ENCODE data around the gene SLF2. TPM values are rescaled to one million over a fixed set of nuclear protein-coding genes. Genes with fewer than 3 reads are reported as not detected.

SLF2 gene
- total and polyA plus RNA-seq, 2 of the 8 experiments (the other 6 are each of a cell fraction or from before 2014, with no cell fraction given) = 5.5 to 20.9 TPM

DNA sequence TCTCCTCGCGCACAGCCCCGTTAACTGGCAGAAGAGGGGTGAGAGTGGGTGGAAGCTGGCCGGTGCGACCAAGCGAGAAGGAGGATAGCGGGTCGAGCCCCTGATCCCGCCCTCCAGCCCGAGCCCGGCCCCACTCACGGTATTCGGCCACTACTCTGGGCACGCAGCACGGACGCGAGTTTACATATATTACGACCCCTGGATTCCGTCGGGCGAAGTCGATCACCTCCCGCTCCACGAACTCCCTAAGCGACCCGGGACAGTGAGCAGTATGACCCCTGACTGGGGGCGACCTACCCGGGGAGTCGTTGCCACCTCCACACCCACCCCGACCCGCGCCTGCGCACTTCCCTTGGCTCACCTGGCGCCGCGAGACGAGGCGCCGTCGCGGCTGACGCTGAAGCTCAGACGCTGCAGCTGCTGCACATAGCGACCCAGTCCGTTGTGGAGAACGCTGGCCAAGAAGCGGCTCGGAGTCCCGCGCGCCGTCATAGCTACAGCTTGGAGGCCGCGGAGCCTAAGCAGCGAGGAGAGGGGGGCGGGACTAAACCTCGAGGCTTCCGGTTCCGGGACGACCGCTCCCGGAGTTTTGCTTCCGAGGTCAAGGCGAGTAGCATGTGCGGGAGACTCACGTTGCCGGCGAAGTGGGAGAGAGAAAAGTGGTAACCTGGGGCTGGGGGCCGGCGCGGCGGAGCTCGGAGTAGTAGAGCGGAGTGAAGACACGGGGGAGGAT, 74.4 kb downstream of the SLF2 start, which contains the start of the genes MRPL43 and TWNK (continued):
- peak in 1 of 2 experiments; percentile 54; a peak in 1 of 4 replicates for TF ChIP-seq HDAC2 (IDR thresholded peaks at IDR 0.05; ENCODE audit: borderline replicate concordance in 1 of 2, low read depth in 2 of 2, low read length in 2 of 2)
- TF ChIP-seq KDM4A (IDR thresholded peaks at IDR 0.05; ENCODE audit: low read depth, low read length, severe bottlenecking) = peak; percentile 71
- TF ChIP-seq MAX (IDR thresholded peaks at IDR 0.05) = peak; percentile 97
- TF ChIP-seq CHD2 (IDR thresholded peaks at IDR 0.05; ENCODE audit: low read length) = peak; percentile 86
- 0 out of 2 replicates have a peak, but pooled peaks have one; percentile 40 for TF ChIP-seq KDM5A (IDR thresholded peaks at IDR 0.05; ENCODE audit: low read length)
- peak; percentile 36 to 63; a peak in 2 of 3 replicates for TF ChIP-seq POLR2A (IDR thresholded peaks at IDR 0.05; ENCODE audit: control extremely low read depth in 1 of 2, low read depth in 2 of 2, low read length in 2 of 2)
- TF ChIP-seq SRF (IDR thresholded peaks at IDR 0.05; ENCODE audit: low read depth, low read length) = no peak
- TF ChIP-seq SIN3A (conservative IDR thresholded peaks at IDR 0.05 in 1 of 2, IDR thresholded peaks at IDR 0.05 in 1 of 2; ENCODE audit: low read depth in 1 of 2, low read length in 2 of 2) = peak; percentile 84 to 95; a peak in 2 of 4 replicates
- TF ChIP-seq CTBP2 (IDR thresholded peaks at IDR 0.05; ENCODE audit: borderline replicate concordance, insufficient read depth, insufficient read length, low read length) = no peak
- no peak for TF ChIP-seq RXRA (IDR thresholded peaks at IDR 0.05; ENCODE audit: insufficient read depth, low read depth, low read length)
